K562 (cell line): Measurements from ENCODE around the gene TBC1D5. TPM values are rescaled to one million over a fixed set of nuclear protein-coding genes. Genes with fewer than 3 reads are reported as not detected.

Source experiments
- ATAC-seq: fragments of 200-7000 bp; cut with Tn5 transposase; 3 replicates; pipeline ENCODE4 v1.9.1; 2020; ENCODE audit warnings: moderate library complexity
- BruUV-seq: library from RNA; stranded (reverse); fragments of 400-500 nt; replicated peaks from 2 replicates; lab custom pipeline; 2021; lab: Mats Ljungman, UMichigan
- CTCF ChIA-PET: fragments of 300-600 bp; formaldehyde crosslinking; extraction: SDS; loops from one replicate; lab custom pipeline; 2021; ENCODE audit warnings: low intra/inter-chr PET ratio; lab: Yijun Ruan, JAX
- POLR2A ChIA-PET: fragments of 300-600, 350-650 bp; sonication (Branson Sonifier 250); formaldehyde crosslinking; extraction: SDS; loops from one replicate; lab custom pipeline; 2021; ENCODE audit warnings: antibody characterized with exemption, inconsistent platforms; lab: Yijun Ruan, JAX
- DNase-seq, 4 experiments: peaks; one replicate each; pipeline versions ENCODE4 v3.0.0 to v3.0.0-alpha.2; 2011 to 2018; ENCODE audit warnings: low spot score in 3 of 4, mixed read lengths in 3 of 4; ENCODE audit errors: extremely low read depth in 1 of 4
- FAIRE-seq: peaks from 2 replicates; lab custom pipeline; 2011; peaks lifted over from hg19 to GRCh38; lab: Jason Lieb, UNC
- H2AFZ ChIP-seq: 2 replicates; pipeline ENCODE4 v1.6.0; 2011; ENCODE audit warnings: low read depth, low read length, control low read depth, inconsistent platforms
- H3K27ac ChIP-seq: fragments of 200-600 bp; 3 replicates; pipeline ENCODE4 v1.8.0; 2011; ENCODE audit warnings: low read depth, mild to moderate bottlenecking, control low read depth, inconsistent platforms, low read length, moderate library complexity, mixed read lengths; ENCODE audit errors: extremely low read depth
- H3K27me3 ChIP-seq, 2 experiments: fragments of 300-600 bp in 1 of 2; 2 replicates in 1 of 2; 3 replicates in 1 of 2; pipeline versions ENCODE4 v1.6.0 to v1.8.0; 2011; ENCODE audit warnings: inconsistent platforms in 2 of 2, low read length in 2 of 2, mild to moderate bottlenecking in 1 of 2, mixed read lengths in 1 of 2, moderate library complexity in 1 of 2; ENCODE audit not compliant: control insufficient read depth in 2 of 2, insufficient read depth in 2 of 2
- H3K36me3 ChIP-seq: fragments of 300-600 bp; 3 replicates; pipeline ENCODE4 v1.8.0; 2011; ENCODE audit warnings: mild to moderate bottlenecking, low read length, inconsistent platforms; ENCODE audit not compliant: control insufficient read depth, insufficient read depth
- H3K4me1 ChIP-seq, 2 experiments: fragments of 200-600 bp in 1 of 2; replicated peaks in 1 of 2; 2 replicates in 1 of 2; 3 replicates in 1 of 2; pipeline versions ENCODE4 v1.5.1 to v1.8.0; 2011; ENCODE audit warnings: inconsistent platforms in 2 of 2, low read length in 2 of 2, mild to moderate bottlenecking in 1 of 2, mixed read lengths in 1 of 2, moderate library complexity in 1 of 2; ENCODE audit not compliant: control insufficient read depth in 2 of 2, insufficient read depth in 2 of 2
- H3K4me2 ChIP-seq: 2 replicates; pipeline ENCODE4 v1.6.1; 2011; ENCODE audit warnings: low read length, control low read depth, inconsistent platforms, mixed read lengths; ENCODE audit not compliant: insufficient read depth
- H3K4me3 ChIP-seq: fragments of 200-600 bp; sonication (generic), shearing (Covaris generic); 2 replicates; pipeline ENCODE4 v1.5.1; 2016; ENCODE audit warnings: control low read depth, inconsistent platforms
- H3K79me2 ChIP-seq: fragments of 200-600 bp; 3 replicates; pipeline ENCODE4 v1.8.0; 2011; ENCODE audit warnings: low read length, inconsistent platforms; ENCODE audit not compliant: control insufficient read depth, insufficient read depth
- H3K9ac ChIP-seq, 2 experiments: 2 replicates each; pipeline versions ENCODE4 v1.6.0 to v1.6.1; 2011; ENCODE audit warnings: low read depth in 2 of 2, low read length in 2 of 2, control low read depth in 1 of 2, inconsistent platforms in 1 of 2, mild to moderate bottlenecking in 1 of 2, mixed read lengths in 1 of 2; ENCODE audit not compliant: insufficient read depth in 1 of 2
- H3K9me1 ChIP-seq: one replicate; pipeline ENCODE4 v1.6.0; 2011; ENCODE audit warnings: inconsistent platforms, mild to moderate bottlenecking, low read length, moderate library complexity; ENCODE audit not compliant: control insufficient read depth, insufficient read depth
- H3K9me3 ChIP-seq: replicated peaks from 2 replicates; pipeline ENCODE4 v1.5.1; 2011; ENCODE audit warnings: low read depth, low read length, inconsistent platforms; ENCODE audit not compliant: control insufficient read depth, insufficient read depth
- H4K20me1 ChIP-seq: replicated peaks from 2 replicates; pipeline ENCODE4 v1.6.1; 2011; ENCODE audit warnings: low read length, inconsistent platforms, mixed read lengths; ENCODE audit not compliant: control insufficient read depth, insufficient read depth
- CBX3 ChIP-seq, 2 experiments: IDR thresholded peaks; 1 replicate in 1 of 2; 2 replicates in 1 of 2; pipeline ENCODE4 v1.6.1; 2012; ENCODE audit warnings: inconsistent platforms in 2 of 2, low read length in 2 of 2, borderline replicate concordance in 1 of 2, control low read depth in 1 of 2
- DDX20 ChIP-seq: fragments of 450-650 bp; IDR thresholded peaks from 2 replicates; pipeline ENCODE4 v1.6.1; 2016; ENCODE audit warnings: missing genetic modification characterization, low read depth, mild to moderate bottlenecking, missing compliant biosample characterization, moderate library complexity
- DPF2 ChIP-seq: fragments of 450-650 bp; IDR thresholded peaks from 2 replicates; pipeline ENCODE4 v1.6.1; 2016
- FOS ChIP-seq: IDR thresholded peaks from 3 replicates; pipeline ENCODE4 v1.6.1; 2011; ENCODE audit not compliant: insufficient read length; ENCODE audit errors: extremely low read depth
- FOSL1 ChIP-seq: fragments of 200-800 bp; sonication (Bioruptor generic); conservative IDR thresholded peaks from 2 replicates; pipeline ENCODE4 v1.6.1; 2016; ENCODE audit warnings: missing genetic modification characterization, missing compliant biosample characterization
- HDAC2 ChIP-seq: fragments of 450-650 bp; IDR thresholded peaks from 2 replicates; pipeline ENCODE4 v1.6.1; 2016; ENCODE audit warnings: mild to moderate bottlenecking
- HMG20B ChIP-seq: fragments of 250-450 bp; sonication (Bioruptor Pico); IDR thresholded peaks from 2 replicates; pipeline ENCODE4 v1.5.0; 2021; ENCODE audit warnings: mild to moderate bottlenecking
- JUND ChIP-seq, 2 experiments: IDR thresholded peaks; 2 replicates in 1 of 2; 3 replicates in 1 of 2; pipeline ENCODE4 v1.6.1; 2011; ENCODE audit warnings: borderline replicate concordance in 2 of 2, low read depth in 2 of 2, low read length in 2 of 2, improper control_type of control experiment in 1 of 2, missing biosample characterization in 1 of 2, missing genetic modification characterization in 1 of 2, missing genetic modification reagents in 1 of 2
- RBM15 ChIP-seq: fragments of 200-400 bp; formaldehyde crosslinking; IDR thresholded peaks from 2 replicates; pipeline ENCODE4 v1.6.1; 2018; ENCODE audit warnings: mild to moderate bottlenecking, low read length, moderate library complexity; ENCODE audit not compliant: insufficient read depth
- RBM17 ChIP-seq: fragments of 200-400 bp; formaldehyde crosslinking; IDR thresholded peaks from 2 replicates; pipeline ENCODE4 v1.6.1; 2017; ENCODE audit warnings: low read depth, mild to moderate bottlenecking, low read length, borderline replicate concordance
- RUNX1 ChIP-seq: sonication (generic); IDR thresholded peaks from 2 replicates; pipeline ENCODE4 v1.6.1; 2016; ENCODE audit warnings: antibody characterized with exemption, low read depth
- SMARCA4 ChIP-seq: fragments of 450-650 bp; IDR thresholded peaks from 2 replicates; pipeline ENCODE4 v1.6.1; 2016
- YBX1 ChIP-seq: fragments of 450-650 bp; IDR thresholded peaks from 2 replicates; pipeline ENCODE4 v1.7.1; 2016; ENCODE audit warnings: mild to moderate bottlenecking
- ZNF274 ChIP-seq: IDR thresholded peaks from 2 replicates; pipeline ENCODE4 v1.6.1; 2011; ENCODE audit warnings: low read depth, mild to moderate bottlenecking, low read length, moderate library complexity, borderline replicate concordance
- ZNF408 ChIP-seq: fragments of 250-450 bp; sonication (Bioruptor Pico); IDR thresholded peaks from 2 replicates; pipeline ENCODE4 v1.4.0; 2020; ENCODE audit warnings: low read depth, mild to moderate bottlenecking, moderate library complexity
- ZNF507 ChIP-seq: conservative IDR thresholded peaks from 2 replicates; pipeline ENCODE4 v1.6.1; 2017; ENCODE audit warnings: missing genetic modification characterization, missing compliant biosample characterization
- ZNF583 ChIP-seq: fragments of 250-450 bp; sonication (Bioruptor Pico); IDR thresholded peaks from 2 replicates; pipeline ENCODE4 v1.4.0; 2020
- in situ Hi-C: fragments of 300-500 bp; cut with MboI; formaldehyde crosslinking; loops from 4 replicates; pipeline ENCODE4 v1.15.0; 2018; ENCODE audit warnings: inconsistent platforms, mixed read lengths
- intact Hi-C: fragments of 100-400 bp; cut with micrococcal nuclease; formaldehyde crosslinking; loops from 2 replicates; pipeline ENCODE4 v1.14.2; 2022
- polyA plus RNA-seq, 8 experiments: library from polyadenylated mRNA; depleted of rRNA in 4 of 8; stranded (reverse) in 5 of 8; unstranded in 3 of 8; fragments of >200 nt; fragmentation: Nextera tagmentation in 2 of 8; fragmentation: Illumina TruSeq in 1 of 8; extraction: Ambion mirVana in 2 of 8; extraction: Trizol in 1 of 8; gene quantifications; 2 replicates each; pipeline versions ENCODE4 v1.2.1 to v1.2.3, GENCODE V29; 2011 to 2014; ENCODE audit warnings: inconsistent platforms in 1 of 8, missing spikeins in 1 of 8
- total RNA-seq, 7 experiments: library from RNA; depleted of rRNA in 6 of 7; stranded (reverse); fragments of >200 nt in 6 of 7; fragmentation: Illumina TruSeq in 2 of 7; extraction: Trizol in 2 of 7; gene quantifications; 2 replicates each; pipeline versions ENCODE4 v1.2.1 to v1.2.3, GENCODE V29; 2011 to 2021; ENCODE audit warnings: low replicate concordance in 1 of 7
- TF ChIP-seq, protein P1 (sequence below): fragments of 450-650 bp; IDR thresholded peaks from 2 replicates; pipeline ENCODE4 v1.6.1; 2017; ENCODE audit warnings: antibody characterized with exemption, mild to moderate bottlenecking
- TF ChIP-seq, protein P2 (sequence below): sonication (generic); formaldehyde crosslinking; IDR thresholded peaks from 2 replicates; pipeline ENCODE4 v1.8.0; 2023; ENCODE audit warnings: mild to moderate bottlenecking, missing genetic modification reagents

TBC1D5 gene
- total and polyA plus RNA-seq, 9 of the 15 experiments (the other 6 are each of a cell fraction or from before 2014, with no cell fraction given), result 2.9 to 38.1 (median 25.6) TPM

DNA sequence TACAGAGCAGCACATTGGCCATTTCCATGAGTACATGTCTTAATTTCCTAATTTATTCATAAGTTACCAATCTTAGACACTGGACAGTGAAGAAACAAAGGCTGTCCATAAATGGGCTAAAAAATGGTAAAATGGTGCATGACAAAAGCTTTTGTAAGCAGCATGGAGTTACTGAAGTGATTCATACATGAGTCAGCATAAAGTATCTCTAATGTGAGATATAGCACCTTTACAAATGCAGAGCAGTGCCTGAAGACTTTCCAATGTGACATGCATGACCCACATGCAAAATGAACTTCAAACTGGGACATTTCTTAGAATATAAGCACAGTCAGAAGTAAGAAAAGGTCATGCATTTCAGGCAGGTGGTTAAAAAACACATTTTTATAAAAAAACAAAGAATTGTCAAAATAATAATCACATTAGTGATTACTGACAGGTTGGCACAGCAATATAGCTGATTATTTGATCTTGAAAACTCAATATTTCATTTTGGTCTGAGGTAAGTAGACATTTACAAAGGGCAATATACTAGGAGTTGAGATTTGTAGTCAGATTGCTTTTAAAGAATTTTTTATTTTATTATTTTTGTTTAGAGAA, 558.4 kb downstream of the TBC1D5 start:
- FAIRE-seq, result no peak
- H3K4me2 ChIP-seq, result no peak overlapping the region
- TF ChIP-seq HDAC2 (no peak), DPF2 (peak; percentile 79; the same call in 1 of the 2 replicates), FOS (peak; percentile 7), FOSL1 (tag) (peak; percentile 93), RBM15 (no peak), JUND (IDR thresholded peaks at IDR 0.05; ENCODE audit: borderline replicate concordance, low read depth, low read length) (peak; percentile 81; the same call in 1 of the 2 replicates), JUND (tag; IDR thresholded peaks at IDR 0.05; ENCODE audit: borderline replicate concordance, low read depth, low read length) (peak; percentile 79), ZNF583 (CRISPR knock-in tag) (no peak), CBX3 (IDR thresholded peaks at IDR 0.05; ENCODE audit: borderline replicate concordance in 1 of 2, low read length in 2 of 2) (no peak), RUNX1 (no peak), YBX1 (no peak), ZNF274 (no peak), ZNF408 (no peak), SMARCA4 (peak; percentile 68), ZNF507 (tag) (no peak), RBM17 (no peak), DDX20 (tag) (no peak), HMG20B (CRISPR knock-in tag) (no peak)
- TF ChIP-seq, protein P1, sequence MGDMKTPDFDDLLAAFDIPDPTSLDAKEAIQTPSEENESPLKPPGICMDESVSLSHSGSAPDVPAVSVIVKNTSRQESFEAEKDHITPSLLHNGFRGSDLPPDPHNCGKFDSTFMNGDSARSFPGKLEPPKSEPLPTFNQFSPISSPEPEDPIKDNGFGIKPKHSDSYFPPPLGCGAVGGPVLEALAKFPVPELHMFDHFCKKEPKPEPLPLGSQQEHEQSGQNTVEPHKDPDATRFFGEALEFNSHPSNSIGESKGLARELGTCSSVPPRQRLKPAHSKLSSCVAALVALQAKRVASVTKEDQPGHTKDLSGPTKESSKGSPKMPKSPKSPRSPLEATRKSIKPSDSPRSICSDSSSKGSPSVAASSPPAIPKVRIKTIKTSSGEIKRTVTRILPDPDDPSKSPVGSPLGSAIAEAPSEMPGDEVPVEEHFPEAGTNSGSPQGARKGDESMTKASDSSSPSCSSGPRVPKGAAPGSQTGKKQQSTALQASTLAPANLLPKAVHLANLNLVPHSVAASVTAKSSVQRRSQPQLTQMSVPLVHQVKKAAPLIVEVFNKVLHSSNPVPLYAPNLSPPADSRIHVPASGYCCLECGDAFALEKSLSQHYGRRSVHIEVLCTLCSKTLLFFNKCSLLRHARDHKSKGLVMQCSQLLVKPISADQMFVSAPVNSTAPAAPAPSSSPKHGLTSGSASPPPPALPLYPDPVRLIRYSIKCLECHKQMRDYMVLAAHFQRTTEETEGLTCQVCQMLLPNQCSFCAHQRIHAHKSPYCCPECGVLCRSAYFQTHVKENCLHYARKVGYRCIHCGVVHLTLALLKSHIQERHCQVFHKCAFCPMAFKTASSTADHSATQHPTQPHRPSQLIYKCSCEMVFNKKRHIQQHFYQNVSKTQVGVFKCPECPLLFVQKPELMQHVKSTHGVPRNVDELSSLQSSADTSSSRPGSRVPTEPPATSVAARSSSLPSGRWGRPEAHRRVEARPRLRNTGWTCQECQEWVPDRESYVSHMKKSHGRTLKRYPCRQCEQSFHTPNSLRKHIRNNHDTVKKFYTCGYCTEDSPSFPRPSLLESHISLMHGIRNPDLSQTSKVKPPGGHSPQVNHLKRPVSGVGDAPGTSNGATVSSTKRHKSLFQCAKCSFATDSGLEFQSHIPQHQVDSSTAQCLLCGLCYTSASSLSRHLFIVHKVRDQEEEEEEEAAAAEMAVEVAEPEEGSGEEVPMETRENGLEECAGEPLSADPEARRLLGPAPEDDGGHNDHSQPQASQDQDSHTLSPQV, result peak; percentile 46; the same call in 1 of the 2 replicates
- TF ChIP-seq, protein P2, sequence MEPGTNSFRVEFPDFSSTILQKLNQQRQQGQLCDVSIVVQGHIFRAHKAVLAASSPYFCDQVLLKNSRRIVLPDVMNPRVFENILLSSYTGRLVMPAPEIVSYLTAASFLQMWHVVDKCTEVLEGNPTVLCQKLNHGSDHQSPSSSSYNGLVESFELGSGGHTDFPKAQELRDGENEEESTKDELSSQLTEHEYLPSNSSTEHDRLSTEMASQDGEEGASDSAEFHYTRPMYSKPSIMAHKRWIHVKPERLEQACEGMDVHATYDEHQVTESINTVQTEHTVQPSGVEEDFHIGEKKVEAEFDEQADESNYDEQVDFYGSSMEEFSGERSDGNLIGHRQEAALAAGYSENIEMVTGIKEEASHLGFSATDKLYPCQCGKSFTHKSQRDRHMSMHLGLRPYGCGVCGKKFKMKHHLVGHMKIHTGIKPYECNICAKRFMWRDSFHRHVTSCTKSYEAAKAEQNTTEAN (CRISPR knock-in tag), result no peak

More for the DNA sequence above, 558.4 kb downstream of the TBC1D5 start:
- no peak overlapping the region for H3K27ac ChIP-seq
- POLR2A ChIA-PET, result interaction anchor here (1.0 kb wide), 2 partner anchors 16 to 20 kb away, joined by 3 to 4 read pairs; no protein-coding TSS in a partner anchor
- no peaks in the 10 kb centered on the region for H3K27me3 ChIP-seq
- H3K9me3 ChIP-seq, result no peaks in the 10 kb centered on the region
- DNase-seq, result peak; percentile 24 to 30 (median 28)
- intact Hi-C loops (no loop called here), in situ Hi-C loops (no loop called here)
- H2AFZ ChIP-seq, result no peak overlapping the region
- no TSS peak for BruUV-seq
- no peaks in the 10 kb centered on the region for H4K20me1 ChIP-seq
- H3K79me2 ChIP-seq, result no peaks in the 10 kb centered on the region
- no peak overlapping the region for H3K4me3 ChIP-seq
- CTCF ChIA-PET, result no interaction called here
- no peaks in the 10 kb centered on the region for H3K9me1 ChIP-seq
- no peak overlapping the region for H3K9ac ChIP-seq
- H3K4me1 ChIP-seq, result peaks cover 0 to 3% of the 10 kb centered on the region in 2 experiments; a peak in 2 of 5 replicates
- peak; percentile 74 for ATAC-seq
- no peaks in the 10 kb centered on the region for H3K36me3 ChIP-seq
